GM18870 (cell line): ENCODE measurements around the gene RGS12.

Experiments
- ATAC-seq: cut with Tn5 transposase; IDR thresholded peaks from one replicate; pipeline ENCODE4 v1.9.1; 2021; ENCODE audit warnings: moderate library complexity; ENCODE audit not compliant: unreplicated experiment

RGS12 gene, protein sequence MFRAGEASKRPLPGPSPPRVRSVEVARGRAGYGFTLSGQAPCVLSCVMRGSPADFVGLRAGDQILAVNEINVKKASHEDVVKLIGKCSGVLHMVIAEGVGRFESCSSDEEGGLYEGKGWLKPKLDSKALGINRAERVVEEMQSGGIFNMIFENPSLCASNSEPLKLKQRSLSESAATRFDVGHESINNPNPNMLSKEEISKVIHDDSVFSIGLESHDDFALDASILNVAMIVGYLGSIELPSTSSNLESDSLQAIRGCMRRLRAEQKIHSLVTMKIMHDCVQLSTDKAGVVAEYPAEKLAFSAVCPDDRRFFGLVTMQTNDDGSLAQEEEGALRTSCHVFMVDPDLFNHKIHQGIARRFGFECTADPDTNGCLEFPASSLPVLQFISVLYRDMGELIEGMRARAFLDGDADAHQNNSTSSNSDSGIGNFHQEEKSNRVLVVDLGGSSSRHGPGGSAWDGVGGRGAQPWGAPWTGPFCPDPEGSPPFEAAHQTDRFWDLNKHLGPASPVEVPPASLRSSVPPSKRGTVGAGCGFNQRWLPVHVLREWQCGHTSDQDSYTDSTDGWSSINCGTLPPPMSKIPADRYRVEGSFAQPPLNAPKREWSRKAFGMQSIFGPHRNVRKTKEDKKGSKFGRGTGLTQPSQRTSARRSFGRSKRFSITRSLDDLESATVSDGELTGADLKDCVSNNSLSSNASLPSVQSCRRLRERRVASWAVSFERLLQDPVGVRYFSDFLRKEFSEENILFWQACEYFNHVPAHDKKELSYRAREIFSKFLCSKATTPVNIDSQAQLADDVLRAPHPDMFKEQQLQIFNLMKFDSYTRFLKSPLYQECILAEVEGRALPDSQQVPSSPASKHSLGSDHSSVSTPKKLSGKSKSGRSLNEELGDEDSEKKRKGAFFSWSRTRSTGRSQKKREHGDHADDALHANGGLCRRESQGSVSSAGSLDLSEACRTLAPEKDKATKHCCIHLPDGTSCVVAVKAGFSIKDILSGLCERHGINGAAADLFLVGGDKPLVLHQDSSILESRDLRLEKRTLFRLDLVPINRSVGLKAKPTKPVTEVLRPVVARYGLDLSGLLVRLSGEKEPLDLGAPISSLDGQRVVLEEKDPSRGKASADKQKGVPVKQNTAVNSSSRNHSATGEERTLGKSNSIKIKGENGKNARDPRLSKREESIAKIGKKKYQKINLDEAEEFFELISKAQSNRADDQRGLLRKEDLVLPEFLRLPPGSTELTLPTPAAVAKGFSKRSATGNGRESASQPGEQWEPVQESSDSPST (N-terminal part only)

DNA sequence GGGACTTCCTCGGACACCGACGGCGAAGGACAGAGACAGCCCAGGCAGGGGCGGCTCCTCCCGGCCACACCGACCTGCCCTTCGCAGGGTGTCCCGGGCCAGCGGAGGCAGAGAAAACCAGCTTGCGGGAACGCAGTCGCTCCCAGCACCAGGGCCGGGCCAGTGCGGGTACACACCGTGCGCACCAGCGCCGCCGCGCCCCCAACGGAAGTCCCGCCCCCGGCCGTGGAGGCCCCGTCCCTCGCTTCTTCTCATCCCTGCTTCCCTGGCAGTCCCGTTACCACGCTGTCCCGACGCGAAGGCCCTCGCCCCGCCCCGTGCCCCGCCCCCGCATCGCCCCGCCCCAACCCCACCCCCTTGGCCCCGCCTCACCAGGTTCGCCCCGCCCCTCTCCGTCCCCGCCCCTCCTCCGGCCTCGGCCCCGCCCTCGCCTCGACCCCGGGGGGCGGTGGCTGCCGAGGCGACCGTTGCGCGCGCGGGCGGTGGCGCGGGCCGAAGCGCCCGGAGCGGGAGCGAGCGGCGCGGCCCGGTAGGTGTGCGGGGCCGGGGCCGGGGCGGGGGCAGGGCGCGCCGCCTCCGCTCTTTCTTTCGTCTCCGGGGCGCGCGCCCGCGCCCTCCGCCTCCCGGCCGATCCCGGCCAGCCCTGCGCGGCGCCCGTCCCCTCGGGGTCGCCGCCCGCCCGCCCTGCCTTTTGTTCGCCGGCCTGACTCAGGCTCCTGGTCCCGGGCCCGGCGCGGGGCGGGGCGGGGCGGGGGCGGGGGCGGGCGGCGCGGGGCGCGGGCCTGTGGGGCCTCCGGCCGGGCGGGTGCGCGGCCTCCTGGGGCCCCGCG, at the start of gene RGS12:
Gene RGS12 (plus strand): TSS at position 451 of the 830 bp plus-strand sequence. CDS start 23,150 bp downstream, outside the sequence.
- ATAC-seq: no peak

DNA sequence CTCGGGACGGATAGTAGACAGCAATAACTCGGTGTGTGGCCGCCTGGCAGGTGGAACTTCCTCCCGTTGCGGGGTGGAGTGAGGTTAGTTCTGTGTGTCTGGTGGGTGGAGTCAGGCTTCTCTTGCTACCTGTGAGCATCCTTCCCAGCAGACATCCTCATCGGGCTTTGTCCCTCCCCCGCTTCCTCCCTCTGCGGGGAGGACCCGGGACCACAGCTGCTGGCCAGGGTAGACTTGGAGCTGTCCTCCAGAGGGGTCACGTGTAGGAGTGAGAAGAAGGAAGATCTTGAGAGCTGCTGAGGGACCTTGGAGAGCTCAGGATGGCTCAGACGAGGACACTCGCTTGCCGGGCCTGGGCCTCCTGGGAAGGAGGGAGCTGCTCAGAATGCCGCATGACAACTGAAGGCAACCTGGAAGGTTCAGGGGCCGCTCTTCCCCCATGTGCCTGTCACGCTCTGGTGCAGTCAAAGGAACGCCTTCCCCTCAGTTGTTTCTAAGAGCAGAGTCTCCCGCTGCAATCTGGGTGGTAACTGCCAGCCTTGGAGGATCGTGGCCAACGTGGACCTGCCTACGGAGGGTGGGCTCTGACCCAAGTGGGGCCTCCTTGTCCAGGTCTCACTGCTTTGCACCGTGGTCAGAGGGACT, 49.6 kb upstream of the RGS12 start:
- ATAC-seq: no peak

DNA sequence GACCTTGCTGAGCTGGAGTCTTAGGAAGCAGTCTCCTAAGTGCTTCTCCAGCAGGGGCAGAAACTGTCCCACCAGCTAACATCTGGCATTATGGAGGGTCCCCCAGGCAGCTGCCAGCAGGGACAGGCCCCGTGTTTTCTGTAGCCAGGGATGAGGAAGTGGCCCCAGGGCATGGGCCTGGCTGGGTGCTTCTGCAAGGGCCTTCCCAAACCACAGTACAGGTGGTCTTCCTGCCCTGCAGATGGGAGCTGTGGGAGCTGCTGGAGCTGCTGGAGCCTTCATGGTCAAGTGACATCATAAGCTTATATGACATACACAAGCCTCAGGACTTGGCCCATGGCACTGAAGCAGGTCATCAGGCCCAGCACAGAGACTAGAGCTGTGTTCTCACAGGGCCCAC, 48.8 kb upstream of the RGS12 start:
- ATAC-seq: no peak

DNA sequence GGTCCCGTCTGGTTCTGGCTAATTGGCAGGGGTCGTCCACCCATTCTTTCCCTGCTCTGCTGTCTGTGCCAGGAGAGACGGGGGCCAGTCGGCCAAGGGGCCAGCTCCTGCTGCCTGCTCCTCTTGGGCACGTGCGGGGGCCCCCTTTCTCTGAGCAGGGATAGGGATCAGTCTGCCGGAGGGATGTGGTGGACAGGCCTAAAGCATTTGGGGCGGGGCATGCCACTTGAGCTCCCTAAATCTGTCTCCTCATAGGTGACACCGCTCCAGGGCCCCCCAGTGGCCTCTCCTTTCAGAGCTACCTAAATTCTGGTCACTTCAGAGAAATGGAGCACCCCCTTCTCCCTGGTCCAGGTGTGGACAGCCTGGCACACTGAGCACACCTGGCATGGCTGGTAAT, 48.1 kb upstream of the RGS12 start:
- ATAC-seq: no peak

DNA sequence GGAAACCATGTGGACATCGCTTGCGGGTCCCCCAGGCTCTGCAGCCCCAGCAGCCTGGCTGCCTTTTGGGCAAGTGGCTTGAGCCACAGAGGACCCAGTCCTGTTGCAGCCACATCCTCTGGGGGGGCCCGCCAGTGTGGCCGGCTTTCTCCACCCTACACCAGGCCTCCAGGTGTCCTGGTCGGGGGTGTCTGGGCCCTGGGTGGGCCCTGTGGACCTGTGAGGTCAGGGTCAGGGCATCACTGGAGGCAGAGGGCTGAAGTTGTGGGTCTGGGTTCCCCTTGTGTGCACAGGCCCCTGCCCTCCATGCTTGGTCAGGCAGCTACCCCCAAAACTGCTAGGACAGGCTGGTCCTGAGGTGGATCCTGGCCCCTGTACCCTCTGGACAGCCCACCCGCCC, 47.1 kb upstream of the RGS12 start:
- no peak for ATAC-seq

DNA sequence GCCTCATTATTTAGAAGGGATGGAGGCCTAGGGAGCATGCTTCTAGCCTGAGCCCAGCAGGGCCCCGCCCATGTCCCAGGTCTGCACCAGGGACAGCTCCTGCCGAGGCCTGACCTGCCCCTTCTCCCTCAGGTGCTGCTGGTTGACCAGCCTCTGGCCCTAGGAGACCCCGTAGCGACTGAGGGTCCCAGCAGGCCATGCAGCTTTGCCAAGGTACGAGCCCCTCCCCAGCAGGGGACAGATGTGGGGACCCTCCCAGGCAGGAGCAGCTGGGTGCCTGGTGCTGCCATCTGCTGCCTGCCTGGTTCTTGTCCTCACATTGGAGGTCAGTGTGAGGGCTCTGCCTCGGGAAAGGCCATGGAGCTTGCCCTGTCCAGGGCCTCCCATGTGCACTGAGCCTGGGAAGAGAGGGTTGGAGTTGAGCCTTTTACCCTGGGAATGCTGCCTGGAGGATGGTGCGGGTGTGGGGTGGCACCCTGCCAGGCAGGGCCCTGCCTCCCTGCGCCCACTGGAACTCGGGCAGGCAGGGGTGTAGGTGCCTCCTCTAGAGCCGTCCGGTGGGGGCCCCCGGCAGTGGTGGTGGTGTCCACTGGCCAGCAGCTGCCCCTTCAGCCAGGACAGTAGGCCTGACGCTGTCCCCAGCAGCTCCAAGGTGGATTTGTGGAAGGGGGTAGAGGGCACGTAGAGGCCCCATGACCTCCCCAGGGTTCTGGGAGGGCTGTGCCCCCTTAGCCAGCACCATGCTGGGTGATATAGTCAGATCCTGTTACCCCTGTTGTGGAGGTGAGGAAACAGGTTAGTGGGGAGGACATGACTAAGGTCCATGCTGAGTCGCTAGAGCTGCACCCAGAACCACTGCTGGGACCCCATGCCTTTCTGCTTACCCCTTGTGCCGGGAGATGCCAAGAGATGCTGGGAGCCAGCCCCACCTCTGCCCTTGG, 46.1 kb upstream of the RGS12 start:
- no peak for ATAC-seq

DNA sequence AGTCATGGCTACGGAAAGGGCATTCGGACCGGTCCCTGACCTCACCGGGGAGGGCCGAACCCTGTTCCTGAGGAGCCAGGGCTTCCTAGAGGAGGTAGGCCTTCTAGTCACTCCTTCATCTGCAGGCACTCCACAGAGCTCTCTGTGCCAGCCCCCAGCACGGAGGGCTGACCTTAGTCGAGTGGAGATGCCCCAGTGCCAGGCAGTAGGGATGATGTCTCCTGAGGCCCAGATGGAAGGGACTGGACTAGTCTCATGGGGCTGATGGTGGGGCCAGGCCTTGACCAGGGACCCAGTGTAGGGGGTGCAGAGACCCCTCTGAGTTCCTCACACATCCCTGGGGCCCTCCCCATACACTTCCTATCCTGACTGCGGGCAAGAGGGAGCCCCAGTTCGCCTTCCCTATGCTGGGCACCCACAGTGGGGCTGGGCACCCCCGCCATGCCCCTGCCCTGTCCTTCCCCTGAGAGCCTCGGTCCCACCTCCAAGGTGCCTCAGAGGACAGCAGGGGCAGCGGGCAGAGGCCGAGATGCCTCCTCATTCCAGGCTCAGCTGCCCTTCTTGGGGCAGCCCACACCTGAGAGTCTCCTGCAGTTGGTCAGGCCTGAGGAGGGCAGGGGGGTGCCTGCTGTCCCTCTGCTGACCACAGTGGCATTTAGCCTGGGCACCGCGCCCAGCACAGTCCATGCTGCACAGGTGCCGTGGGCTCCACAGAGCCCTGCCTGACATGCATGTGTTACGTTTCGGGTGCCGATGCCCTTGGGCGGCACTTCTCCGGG, 45.2 kb upstream of the RGS12 start:
- ATAC-seq: no peak

DNA sequence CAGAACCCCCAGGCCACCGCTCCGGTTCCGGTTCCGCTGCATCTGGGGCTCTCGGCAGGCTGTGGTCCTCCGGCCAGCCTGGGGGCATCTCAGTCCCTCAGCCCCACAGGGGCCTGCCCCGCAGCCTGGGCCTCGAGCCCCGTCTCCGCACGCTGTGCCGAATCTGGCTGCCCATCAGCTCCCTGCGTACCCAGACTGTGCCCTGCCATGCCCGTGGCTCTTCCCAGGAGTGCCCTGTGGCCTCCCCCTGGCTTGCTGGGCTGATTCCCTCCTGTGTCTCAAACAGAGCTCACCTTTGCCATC, 44.7 kb upstream of the RGS12 start:
- no peak for ATAC-seq

DNA sequence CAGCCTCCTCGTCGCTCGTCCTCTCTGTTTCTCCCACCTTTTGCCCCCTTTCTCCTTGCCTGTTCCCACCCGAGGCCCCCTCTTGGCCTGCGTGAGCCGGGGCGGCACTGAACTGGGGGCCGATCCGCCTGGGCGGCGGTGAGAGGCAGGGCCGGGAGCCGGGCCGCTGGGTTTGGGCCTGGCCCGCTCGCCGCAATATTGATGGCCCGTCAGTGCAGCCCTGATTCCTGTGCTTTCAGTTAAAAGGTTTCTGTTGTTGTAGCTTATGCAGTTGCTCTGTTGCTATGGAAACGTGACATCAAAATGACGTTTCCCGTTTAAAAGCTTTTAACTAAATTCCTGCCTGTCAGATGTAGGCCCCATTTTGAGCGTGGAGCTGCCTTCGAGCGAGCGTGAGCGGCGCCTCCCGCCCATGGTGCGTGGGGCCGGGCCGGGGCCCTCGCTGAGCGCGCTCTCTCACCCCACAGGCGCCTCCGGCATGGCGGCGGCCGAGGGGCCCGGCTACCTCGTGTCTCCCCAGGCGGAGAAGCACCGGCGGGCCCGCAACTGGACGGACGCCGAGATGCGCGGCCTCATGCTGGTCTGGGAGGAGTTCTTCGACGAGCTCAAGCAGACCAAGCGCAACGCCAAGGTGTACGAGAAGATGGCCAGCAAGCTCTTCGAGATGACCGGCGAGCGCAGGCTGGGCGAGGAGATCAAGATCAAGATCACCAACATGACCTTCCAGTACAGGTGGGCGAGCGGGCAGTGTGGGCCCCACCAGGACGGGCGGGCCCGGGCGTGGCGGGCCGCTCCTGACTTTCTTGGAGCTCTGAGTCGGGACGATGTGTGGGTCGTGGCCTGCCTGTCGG, 43.8 kb upstream of the RGS12 start, which contains the start of gene MSANTD1:
Gene MSANTD1 (plus strand): TSS at position 349 of the 851 bp plus-strand sequence. CDS start 64 bp downstream, at position 413.
- ATAC-seq: no peak

DNA sequence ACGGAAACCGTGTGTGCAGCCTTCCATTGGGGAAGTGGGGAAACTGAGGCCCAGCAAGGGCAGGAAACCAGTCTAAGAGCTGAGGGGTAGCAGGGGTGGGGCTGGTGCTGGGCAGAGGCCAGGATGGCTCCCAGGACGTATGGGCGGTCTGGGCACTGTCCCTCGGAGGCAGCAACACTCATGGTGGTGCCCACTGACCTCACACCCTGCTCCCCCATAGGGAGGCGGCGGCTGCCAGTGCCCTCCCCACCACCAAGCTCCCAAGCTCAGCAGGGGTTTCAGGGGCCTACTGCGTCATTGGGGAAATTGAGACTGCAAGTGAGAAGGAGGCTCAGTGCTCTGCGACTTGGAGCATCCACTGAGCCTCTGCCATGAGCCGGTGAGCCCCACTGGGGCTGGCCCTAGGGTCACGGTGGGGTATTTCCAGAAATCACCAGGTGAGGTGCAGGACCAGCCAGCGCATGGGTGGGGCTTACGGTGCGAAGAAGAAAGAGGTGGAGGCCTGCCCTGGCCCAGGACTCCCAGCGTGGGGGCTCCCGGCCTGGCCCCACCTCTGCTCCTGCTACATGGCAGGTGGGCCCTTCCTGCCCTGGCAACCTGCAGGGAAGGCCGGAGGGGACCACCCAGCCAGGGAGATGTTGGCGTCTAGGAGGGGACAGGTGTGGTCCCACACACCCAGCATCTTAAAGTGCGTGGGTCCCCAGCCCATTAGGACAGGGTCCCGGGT, 42.9 kb upstream of the RGS12 start:
- no peak for ATAC-seq

DNA sequence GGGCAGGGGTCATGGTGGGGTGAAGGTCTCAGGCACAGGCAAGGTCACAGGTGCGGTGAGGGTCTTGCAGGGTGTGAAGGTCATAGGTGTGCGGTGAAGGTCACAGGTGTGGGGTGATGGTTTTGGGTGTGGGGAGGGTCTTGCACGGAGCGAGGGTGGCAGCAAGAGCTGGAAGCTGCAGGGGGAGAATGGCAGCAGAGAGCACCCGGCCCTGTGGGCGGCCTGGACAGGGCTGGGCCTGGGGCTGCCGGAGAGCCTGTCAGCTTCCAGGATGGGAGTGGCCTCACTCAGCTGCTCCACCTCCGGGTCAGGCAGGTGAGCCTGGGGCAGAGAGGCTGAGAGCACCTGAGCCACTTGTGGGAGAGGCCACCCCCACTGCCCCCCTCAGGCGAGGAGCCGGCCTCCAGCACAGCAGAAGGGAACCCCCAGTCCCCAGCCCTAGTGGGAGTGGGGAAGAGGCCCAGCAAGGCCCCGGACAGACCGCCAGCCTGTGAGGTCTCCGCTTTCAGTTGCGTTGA, 42.3 kb upstream of the RGS12 start:
- ATAC-seq: no peak

DNA sequence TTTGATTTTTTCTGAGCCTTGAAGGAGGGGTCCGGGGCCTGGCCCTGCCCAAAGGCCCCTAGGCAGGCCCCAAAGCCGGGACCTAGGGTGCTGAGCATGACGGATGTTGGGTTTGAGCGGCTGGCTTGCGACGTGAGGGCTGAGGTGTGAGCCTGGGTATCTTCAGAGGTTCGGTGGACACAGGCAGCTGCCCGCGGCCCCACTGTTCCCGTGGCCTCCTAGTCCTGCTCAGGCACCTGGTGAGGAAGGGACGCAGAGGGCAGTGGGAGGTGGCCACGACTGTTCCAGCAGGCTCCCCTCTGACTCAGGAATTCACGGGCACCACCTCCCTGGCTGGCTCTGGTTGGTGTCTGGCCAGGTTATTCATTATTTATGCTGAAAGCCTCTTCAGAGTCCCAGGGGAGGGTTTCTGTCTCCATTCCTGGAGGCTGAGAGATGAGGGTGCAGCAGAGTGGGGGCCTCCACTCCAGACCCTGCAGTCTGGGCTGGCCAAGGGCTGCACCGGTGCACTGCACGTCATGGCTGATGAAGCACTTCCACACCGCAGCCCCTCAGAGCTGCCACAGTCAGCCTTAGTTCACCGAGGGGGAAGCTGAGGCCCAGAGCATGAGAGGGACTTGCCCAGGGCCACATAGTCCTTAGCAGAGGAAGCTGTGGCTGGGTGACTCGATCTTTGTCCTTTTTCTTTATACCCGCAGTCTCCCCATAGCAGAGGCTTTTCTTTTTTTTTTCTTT, 41.7 kb upstream of the RGS12 start:
- no peak for ATAC-seq

DNA sequence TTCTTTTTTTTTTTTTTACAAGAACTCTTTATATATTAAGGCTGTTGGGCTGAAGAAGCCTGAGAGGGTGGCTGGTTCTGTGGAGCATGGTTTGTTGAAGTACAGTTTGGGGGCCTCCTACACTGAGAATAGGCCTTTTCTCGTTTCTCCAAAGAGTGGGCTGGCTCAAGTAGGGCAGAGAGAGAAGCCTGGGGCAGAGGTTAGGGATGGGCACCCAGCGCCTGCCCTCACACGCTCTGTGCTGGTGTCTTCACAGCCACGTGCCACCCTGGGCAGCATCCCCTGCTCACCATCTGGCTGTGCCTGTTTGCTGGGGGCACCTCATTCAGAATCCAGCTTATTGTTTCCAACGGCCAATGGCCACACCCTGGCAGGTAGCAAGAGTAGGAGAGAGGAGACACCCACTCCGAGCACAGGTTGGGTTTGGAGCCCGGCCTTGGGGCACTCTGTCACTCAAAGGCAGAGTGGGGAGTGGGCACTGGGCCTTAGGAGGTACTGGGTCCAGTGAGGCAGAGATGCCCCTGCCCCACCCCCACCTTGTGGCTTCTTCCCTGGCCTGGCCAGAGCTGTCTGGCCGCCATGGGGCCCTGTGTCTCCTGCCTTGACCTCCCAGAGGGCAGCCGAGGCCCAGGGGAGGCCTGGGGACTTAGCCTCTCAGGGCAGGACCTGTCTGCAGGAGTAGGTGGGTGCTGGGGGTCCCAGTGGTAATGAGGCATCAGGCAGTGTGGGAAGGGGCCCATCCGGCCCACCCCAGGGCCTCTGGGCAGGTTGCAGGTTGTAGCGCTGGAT, 40.9 kb upstream of the RGS12 start:
- no peak for ATAC-seq

DNA sequence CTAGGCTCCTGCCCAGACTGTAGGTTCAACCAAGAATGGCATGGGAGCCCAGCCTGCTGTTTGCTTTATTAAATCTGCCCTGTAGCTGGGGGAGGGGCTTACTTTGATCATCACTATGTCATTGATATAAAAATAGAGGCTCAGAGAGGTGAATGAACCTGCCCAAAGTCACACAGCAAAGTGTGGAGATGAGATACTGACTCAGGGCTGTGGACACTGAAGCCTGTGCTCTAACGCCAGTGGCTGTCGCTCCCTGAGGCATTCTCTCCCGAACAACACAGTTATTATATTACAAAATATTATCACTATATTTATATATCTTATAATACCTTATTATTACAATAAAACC, 40.4 kb upstream of the RGS12 start:
- ATAC-seq: no peak
